ENCODE results near the gene MAN2B2.

The MAN2B2 gene

DNA sequence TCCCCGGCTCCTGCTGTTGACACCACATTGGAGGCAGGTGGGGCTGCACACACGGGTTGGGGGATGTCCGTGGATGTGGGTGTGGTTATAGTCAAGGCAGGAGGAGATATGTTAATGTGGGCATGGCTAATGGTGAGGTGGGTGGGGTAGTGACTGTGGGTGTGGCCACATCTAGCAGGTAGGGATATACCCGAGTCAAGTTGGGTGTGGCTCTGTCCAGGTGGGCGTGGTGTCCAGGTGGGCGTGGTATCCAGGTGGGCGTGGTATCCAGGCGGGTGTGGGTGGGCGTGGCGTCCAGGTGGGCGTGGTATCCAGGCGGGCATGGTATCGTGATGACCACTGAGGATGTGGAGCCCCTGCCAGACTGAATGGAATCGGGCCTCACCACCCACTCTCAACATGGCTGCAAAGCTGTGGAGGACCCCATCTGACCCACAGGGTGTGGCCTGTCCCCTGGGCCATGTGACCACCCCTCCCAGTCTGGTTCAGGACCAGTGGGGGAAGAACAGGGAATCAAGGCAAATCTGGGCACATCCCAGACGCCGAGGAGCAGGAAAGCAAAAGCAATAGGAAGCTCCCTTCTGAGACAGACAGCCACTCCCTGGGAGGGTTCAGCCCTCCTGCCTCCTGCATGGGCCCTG, 21.0 kb downstream of the MAN2B2 start:
- no peak for DNase-seq

DNA sequence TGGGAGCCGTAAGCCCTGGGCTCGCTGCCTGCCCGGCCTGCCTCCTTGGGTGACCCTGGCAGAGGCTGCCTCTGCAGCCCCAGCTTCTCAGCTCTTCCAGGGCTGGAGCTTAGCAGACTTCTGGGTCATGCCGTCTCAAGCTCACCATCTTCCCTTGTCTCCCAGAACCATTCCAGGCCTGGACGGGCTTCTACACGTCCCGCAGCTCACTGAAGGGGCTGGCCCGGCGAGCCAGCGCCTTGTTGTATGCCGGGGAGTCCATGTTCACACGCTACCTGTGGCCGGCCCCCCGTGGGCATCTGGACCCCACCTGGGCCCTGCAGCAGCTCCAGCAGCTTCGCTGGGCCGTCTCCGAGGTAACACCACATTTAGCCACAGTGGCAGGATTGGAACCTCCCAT, 22.0 kb downstream of the MAN2B2 start:
- no peak for DNase-seq

DNA sequence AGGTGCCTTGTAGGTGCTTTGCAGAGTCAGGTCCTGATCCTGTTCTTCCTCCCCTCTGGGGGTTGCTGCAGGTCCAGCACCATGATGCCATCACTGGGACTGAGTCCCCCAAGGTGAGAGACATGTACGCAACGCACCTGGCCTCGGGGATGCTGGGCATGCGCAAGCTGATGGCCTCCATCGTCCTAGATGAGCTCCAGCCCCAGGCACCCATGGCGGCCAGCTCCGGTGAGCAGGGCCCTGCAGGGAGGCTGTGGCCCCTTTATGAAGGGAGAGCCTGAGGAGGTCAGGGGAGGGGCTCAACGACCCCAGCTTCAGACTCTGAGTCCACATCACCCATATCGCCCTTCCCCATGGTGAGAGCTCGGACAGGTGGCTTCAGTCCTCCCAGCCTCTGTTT, 23.1 kb downstream of the MAN2B2 start:
- DNase-seq = no peak

DNA sequence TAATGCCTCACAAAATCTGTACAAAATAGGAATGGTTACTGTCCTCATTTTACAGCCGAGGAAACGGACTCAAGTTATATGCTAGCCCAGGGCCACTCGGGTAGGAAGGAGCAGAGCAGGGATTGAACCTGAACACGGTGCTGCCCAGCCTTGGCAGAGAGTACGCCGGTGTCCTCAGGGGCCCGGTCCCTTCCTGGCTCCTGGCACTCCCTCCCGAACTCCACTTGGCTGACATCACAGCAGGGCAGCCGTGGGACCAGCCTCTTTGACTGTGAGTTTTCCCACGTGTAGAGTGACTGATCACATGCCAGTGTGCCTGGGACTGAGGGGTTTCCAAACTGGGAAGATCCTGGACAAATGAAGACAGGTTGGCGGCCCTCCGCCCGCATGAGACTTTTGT, 23.7 kb downstream of the MAN2B2 start:
- DNase-seq = no peak

DNA sequence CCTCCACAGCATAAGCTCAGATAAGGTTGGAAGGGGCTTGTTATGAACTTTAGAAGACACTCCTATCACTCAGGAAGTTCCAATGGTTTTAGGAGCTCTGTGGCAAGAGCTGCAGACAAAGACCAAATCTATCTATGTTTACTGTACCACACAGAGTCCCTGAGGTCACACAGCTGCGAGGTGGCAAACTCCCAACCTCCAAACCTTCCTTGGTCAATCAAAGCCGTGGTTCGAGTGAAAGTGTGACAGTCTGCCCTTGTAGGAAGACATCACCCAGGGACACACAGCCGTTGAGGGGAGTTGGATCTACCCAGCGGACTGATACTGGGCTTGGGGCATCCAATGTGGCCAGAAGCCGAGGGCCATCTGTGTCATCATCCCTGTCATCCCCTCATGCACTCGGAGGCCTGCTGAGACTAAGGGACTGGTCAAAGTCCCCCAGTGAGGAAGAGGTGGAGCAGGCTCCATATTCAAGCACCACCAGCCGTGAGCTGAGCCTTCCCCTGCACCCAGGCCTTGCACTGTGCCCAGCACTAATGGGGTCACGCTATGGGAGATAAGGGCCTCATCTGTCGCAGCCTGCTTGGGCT, 26.8 kb downstream of the MAN2B2 start:
- DNase-seq = no peak

DNA sequence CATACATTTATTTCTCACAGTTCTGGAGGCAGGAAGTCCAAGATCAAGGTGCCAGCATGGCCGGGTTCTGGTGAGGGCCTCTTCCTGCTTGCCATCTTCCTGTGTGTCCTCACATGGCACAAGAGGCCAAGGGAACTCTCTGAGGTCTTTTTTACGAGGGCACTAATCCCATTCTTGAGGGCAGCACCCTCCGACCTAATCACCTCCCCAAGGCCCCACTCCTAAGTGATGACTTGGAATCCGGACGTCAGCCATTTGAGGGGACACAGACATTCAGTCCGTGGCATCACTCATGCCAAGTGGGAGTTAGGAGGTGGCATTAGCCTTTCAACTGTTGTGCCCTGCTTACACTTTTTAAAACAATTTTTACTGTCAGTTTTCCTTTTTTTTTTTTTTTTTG, 27.3 kb downstream of the MAN2B2 start:
- DNase-seq = no peak

DNA sequence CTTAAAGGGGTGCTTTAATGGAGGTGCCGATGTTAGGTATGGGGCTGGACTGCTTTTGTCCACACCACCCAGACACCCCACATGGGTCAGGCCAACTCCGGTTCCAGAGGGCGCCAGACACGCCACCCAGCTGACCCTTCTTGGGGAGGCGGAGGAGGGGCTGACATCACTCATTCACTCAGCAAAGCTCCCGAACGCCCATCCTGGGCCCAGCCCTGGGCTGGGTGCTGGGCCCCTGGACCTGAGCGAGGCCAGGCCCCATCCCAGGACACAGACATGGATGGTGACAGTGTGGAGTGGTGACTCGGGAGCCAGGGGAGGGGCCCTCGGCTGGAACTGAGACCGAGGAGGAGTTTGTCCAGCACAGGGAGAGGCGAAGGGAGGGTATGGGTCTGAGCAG, 28.1 kb downstream of the MAN2B2 start:
- no peak for DNase-seq

DNA sequence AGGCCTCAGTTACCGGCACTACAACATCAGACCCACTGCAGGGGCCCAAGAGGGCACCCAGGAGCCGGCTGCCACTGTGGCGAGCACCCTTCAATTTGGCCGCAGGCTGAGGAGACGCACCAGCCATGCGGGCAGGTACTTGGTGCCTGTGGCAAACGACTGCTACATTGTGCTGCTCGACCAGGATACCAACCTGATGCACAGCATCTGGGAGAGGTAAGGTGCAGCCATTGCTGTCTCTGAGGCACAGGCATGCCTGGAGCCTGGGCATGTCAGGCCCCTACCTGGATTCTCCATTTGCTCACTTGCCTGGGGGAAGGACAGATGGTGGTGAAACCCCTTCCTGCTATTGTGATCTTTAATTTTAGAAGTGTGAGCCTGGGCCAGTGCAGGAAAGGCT, 30.1 kb downstream of the MAN2B2 start:
- no peak for DNase-seq

DNA sequence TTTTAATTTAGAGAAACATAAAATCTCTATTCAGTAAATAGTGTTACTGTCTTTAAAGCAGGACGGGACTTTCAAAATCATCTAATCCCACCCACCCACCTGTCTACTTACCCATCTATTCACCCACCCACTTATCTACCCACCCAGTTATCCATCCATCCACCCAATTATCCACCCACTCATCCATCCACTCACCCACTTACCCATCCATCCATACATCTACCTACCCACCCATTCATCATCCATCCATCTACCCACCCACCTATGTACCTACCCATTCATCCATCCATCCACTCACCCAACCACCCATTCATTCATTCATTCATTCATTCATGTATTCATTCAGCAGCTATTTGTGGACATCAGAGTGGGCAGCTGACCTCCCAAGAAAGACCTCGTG, 30.6 kb downstream of the MAN2B2 start:
- DNase-seq = no peak

DNA sequence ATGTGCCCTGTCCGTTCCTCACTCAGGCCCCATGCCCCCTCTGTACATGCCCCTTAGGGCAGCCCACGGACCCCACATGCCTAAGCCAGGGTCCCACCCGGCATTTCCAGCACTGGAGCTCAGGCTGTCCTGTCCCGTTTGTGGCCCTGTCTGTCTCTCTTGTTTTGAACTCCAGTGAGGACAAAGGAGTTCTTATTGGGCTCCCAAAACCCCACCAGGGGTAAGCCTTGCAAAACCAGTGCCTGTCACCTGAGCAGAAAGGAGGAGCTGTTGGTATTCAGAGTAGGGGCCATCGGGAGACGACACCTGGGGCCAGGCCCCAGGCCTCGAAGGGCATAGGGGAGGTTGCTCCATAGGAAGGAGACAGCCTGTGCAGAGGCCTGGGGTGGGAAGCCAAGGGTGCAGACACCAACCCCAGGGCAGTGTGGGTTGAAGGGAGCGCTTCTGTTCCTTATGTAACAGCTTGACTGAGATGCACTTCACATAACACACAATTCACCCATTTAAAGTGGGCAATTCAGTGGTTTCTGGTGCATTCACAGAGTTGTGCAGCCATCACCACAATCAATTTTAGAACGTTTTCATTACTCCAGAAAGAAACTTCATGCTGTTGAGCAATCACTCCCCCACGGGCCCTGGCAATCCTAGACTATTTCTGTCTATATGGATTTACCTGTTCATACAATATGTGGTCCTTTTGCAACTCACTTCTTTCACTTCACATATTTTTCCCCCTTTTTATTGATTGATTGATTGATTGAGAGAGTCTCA, 31.7 kb downstream of the MAN2B2 start:
- no peak for DNase-seq

DNA sequence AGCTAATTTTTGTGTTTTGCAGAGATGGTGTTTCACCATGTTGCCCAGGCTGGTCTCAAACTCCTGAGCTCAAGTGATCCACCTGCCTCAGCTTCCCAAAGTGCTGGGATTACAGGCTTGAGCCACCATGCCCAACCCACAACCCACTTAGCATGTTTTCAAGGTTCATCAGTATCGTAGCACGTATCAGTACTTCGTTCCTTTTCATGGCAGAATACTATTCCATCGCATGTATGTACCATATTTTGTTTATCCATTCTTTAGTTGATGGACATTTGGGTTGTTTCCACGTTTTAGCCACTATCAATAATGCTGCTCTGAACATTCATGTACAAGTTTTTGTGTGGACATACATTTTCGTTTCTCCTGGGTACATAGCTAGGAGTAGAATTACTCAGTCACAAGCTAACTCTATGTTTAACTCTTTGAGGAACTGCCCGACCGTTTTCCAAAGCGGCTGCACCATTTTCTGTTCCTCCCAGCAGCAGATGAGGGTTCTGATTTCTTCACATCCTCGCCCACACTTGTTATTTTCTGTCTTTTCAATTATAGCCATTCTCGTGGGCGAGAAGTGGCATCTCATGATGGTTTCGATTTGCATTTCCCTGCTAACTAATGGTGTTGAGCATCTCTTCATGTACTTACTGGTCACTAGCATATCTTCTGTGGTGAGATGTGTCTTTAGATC, 32.5 kb downstream of the MAN2B2 start:
- no peak for DNase-seq

DNA sequence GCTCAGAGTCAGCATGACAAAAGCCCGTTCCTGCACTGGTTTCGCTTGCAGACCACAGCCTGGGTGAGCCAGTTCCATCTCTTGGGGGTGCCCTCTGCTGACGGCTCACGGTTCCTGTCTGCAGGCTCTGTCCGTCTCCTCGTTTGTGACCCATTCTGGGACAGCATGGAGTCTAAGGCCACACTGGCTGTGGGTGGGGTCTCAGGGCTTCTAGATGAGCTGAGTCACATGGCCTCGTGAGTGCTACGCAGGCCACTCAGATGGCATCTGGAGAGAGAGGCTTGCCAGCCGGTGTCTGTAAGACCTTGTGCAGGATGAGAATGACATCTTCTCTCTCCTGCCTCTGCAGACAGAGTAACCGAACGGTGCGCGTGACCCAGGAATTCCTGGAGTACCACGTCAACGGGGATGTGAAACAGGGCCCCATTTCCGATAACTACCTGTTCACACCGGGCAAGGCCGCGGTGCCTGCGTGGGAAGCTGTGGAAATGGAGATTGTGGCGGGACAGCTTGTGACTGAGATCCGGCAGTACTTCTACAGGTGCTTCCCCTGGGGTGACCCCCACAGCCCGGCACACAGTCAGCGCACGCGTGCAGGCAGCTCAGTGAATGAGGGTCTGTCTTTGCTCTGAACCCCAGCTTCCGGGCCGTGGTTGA, 33.9 kb downstream of the MAN2B2 start:
- no peak for DNase-seq

DNA sequence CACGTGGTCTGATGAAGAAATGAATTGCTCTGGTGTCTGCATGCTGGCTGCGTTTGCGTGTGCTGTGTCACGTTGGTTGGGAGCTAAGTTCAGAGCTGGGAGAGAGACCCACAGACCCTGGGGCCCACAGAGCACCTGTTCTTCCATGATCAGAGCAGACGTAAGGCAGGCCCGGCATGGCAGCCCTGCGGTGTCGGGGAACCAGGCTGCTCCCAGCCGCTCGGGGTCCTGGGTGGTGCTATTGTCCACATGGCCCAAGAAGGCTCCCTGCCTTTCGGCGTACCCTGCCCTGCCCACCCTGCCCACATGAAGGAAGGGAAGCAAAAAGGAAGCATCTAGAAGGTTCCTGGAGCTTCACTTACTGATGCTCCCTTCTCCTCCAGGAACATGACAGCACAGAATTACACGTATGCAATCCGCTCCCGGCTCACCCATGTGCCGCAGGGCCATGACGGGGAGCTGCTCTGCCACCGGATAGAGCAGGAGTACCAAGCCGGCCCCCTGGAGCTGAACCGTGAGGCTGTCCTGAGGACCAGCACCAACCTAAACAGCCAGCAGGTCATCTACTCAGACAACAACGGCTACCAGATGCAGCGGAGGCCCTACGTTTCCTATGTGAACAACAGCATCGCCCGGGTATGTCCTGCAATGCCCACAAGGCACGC, 34.6 kb downstream of the MAN2B2 start:
- no peak for DNase-seq

DNA sequence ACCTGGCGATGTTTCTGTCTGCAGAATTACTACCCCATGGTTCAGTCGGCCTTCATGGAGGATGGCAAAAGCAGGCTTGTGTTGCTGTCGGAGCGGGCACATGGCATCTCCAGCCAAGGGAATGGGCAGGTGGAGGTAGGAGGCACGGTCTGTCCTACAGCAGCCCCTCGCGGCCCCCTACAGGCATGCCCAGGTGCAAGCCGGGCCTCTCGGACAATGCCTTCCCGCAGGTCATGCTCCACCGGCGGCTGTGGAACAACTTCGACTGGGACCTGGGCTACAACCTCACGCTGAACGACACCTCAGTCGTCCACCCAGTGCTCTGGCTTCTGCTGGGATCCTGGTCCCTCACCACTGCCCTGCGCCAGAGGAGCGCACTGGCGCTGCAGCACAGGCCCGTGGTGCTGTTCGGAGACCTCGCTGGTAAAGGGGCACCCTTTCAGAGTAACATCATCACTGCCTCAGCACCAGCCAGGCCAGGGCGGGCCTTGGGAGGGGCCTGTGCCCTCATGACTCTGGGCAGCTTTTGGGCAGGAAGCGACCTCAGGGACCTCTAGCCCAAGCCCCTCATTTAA, 36.0 kb downstream of the MAN2B2 start:
- no peak for DNase-seq

DNA sequence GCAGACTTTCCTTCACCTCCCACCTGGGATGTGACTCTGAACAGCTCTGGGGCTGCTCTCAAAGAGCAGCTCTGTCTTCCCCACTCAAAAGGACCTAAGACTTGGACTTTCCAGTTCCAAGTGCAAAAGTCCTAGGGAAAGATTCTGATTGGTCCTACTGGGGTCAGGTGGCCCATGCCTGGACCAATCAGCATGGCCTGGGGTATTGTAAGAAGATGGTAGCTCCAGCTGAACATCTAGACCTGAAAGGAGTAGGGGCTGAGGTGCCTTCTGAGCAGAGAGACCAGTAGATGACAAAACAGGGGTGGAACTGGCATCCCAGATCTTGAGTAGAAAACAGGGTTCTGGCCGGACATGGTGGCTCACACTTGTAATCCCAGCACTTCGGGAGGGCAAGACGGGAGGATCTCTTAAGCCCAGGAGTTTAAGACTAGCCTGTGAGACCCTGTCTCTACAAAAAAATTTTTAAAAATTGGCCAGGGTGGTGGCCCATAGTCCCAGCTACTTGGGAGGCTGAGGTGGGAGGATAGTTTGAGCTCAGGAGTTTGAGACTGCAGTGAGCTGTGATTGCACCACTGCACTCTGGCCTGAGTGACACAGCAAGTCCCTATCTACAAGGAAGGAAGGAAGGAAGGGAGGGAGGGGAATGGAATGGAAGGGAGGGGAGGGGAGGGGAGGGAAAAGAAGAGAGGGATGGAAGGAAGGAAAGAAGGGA, 38.1 kb downstream of the MAN2B2 start:
- DNase-seq = no peak

DNA sequence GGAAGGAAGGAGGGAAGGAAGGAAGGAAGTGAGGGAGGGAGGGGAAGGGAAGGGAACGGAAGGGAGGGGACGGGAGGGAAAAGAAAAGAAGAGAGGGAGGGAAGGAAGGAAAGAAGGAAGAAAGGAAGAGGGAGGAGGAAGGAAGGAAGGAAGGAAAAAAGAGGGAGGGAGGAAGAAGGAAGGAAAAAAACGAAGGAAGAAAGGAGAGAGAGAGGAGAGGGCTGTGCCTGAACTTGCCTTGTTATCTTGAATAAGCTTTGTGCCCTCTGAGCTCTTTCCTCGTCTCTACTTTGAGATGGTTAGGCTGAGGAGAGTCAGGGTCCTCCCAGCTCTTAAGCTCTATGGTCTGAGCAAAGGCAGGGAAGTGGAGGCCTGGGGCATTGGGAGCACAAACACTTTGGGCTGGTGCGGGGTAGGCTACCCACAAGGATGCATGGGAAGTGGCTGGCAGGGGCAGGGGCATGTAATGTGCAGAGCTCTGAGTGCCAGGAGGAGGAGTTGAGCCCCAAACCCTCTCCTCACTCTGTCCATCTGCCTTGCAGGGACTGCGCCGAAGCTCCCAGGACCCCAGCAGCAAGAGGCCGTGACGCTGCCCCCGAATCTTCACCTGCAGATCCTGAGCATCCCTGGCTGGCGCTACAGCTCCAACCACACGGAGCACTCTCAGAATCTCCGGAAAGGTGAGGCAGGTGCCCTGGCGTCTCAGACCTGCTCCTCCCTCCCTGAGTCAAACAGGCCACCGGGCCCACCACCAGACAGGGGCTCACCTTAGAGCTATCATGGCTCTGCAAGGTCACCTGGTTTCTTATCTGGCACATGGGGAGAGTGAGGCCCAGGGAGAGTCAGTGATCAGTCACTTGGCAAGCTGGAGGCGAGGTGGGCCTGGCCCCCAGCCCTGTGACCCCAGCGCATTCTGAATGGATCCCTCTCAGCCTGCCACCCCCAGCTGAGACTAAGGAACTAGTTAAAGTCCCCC, 39.0 kb downstream of the MAN2B2 start:
- DNase-seq = no peak

DNA sequence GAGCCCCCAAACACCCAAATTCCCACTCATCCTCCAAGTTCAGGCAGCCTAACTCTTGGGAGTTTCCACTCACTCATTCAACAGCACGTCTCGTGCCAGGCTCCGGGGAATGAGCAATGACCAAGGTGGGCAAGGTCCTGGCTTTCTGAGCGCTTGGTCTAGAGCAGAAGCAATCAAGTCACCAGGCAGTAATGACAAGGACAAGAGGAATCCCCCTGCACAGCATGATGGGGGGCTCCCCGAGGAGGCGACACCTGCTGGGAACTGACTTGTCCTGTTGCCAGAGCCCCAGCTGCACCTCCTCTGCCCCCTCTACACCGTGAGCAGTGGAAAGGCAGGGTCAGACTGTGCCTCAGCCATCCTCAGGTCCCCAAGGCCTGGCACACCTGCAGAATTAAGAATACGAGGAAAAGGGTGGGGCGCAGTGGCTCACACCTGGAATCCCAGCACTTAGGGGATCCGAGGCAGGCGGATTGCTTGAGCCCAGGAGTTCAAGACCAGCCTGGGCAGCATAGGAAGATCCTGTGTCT, 39.8 kb downstream of the MAN2B2 start:
- no peak for DNase-seq

DNA sequence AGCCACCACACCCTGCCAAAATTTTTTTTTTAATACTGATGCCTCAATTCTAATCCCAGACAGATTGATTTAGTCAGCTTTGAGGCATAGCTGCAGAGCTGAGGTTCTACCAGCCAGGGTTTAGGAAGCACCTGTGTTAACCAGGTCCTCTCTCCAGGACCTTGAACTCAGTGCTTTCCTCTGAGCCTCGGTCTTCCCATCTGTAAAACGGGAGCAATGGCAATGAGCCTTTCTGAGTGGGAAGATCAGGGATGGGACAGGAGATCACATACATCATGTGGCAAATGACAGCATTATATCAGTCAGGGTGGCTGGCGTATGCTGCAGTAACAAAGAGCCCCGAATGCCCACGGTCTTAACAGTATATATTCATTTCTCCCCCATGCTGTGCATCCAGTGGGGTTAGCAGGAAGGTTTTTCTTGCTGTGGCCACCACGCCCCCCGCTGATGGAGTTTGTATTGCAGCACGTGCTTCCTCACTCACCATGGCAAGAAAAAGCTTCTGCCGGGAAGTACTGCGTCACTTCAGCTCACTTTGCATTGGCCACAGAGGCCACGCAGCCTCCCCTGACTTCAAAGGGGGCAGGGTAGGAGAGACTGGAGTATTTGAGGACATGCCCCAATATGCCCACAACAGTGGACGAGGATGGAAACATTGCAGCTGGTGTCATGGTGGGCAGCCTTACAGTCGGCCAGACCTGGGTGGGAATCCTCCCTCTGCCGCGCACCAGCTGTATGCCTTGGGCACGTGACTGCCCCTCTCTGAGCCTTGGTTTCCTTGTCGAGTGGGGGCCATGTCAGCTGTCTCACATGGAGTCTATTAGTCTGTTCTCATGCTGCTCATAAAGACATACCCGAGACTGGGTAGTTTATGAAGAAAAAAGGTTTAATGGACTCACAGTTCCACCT, 41.4 kb downstream of the MAN2B2 start:
- no peak for DNase-seq

DNA sequence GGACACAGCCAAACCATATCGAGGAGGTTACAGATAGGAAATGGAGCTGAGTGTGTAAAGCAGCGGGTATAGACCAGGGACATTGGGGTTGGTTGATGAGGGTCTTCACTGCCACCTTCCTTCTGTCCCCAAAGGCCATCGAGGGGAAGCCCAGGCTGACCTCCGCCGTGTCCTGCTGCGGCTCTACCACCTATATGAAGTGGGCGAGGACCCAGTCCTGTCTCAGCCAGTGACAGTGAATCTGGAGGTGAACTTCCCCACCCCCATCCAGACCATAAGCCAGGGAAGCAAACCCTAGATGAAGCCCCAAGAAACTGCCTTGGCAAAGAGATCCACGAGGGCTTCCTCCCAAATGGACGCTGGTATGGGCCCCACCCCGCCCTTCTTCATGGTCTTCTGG, 42.3 kb downstream of the MAN2B2 start:
- no peak for DNase-seq
